WTC11 (cell line): ENCODE measurements around the gene RTN4RL1. TPM values are rescaled to one million over a fixed set of nuclear protein-coding genes. Genes with fewer than 3 reads are reported as not detected.

Experiments used
- ATAC-seq: fragments of 200-7000 bp; cut with Tn5 transposase; 2 replicates; pipeline ENCODE4 v1.10.0; 2021; ENCODE audit warnings: mild to moderate bottlenecking, moderate library complexity
- CTCF ChIA-PET: fragments of 300-600 bp; sonication (Branson Sonifier 250); formaldehyde crosslinking; loops from one replicate; lab custom pipeline; 2021; ENCODE audit warnings: antibody characterized with exemption; lab: Charles Lee
- POLR2A ChIA-PET: fragments of 350-600 bp; sonication (Branson Sonifier 250); formaldehyde crosslinking; loops from one replicate; lab custom pipeline; 2021; ENCODE audit warnings: antibody characterized with exemption; lab: Charles Lee
- DNase-seq: peaks from one replicate; pipeline ENCODE4 v3.0.0; 2021; ENCODE audit warnings: low spot score
- H3K27ac Mint-ChIP-seq: 2 replicates; pipeline ENCODE4 v1.8.0; 2021; ENCODE audit warnings: mixed read lengths
- H3K27me3 Mint-ChIP-seq: 2 replicates; pipeline ENCODE4 v1.8.0; 2021; ENCODE audit warnings: low read depth, mild to moderate bottlenecking, moderate library complexity, mixed read lengths
- H3K36me3 Mint-ChIP-seq: 2 replicates; pipeline ENCODE4 v1.8.0; 2021; ENCODE audit warnings: mixed read lengths
- H3K4me1 Mint-ChIP-seq: 2 replicates; pipeline ENCODE4 v1.8.0; 2022; ENCODE audit warnings: mixed read lengths
- H3K4me3 Mint-ChIP-seq: 2 replicates; pipeline ENCODE4 v1.8.0; 2021; ENCODE audit warnings: mild to moderate bottlenecking, moderate library complexity, mixed read lengths
- H3K9me3 Mint-ChIP-seq: 2 replicates; pipeline ENCODE4 v1.8.0; 2021; ENCODE audit warnings: mixed read lengths
- ATF2 ChIP-seq: sonication (generic); formaldehyde crosslinking; IDR thresholded peaks from 2 replicates; pipeline ENCODE4 v1.8.1; 2022; ENCODE audit warnings: low read depth, missing genetic modification reagents, borderline replicate concordance
- CDX4 ChIP-seq: fragments of 250-450 bp; sonication (Bioruptor Pico); IDR thresholded peaks from 2 replicates; pipeline ENCODE4 v1.9.0; 2021; ENCODE audit warnings: moderate library complexity, mild to moderate bottlenecking, inconsistent platforms, borderline replicate concordance
- EMX1 ChIP-seq: fragments of 250-450 bp; sonication (Bioruptor Pico); IDR thresholded peaks from 2 replicates; pipeline ENCODE4 v1.8.0; 2021; ENCODE audit warnings: mild to moderate bottlenecking
- FOXJ3 ChIP-seq: sonication (generic); formaldehyde crosslinking; IDR thresholded peaks from 2 replicates; pipeline ENCODE4 v1.9.0; 2021; ENCODE audit warnings: missing genetic modification reagents, mild to moderate bottlenecking, borderline replicate concordance
- GRHL2 ChIP-seq: fragments of 250-450 bp; sonication (Bioruptor Pico); IDR thresholded peaks from 2 replicates; pipeline ENCODE4 v1.8.0; 2022; ENCODE audit warnings: mild to moderate bottlenecking, moderate library complexity; ENCODE audit not compliant: insufficient replicate concordance, severe bottlenecking
- GTF2I ChIP-seq: fragments of 250-450 bp; sonication (Bioruptor Pico); conservative IDR thresholded peaks from 2 replicates; pipeline ENCODE4 v1.4.0; 2021; ENCODE audit warnings: mild to moderate bottlenecking
- IRF2 ChIP-seq: sonication (generic); formaldehyde crosslinking; IDR thresholded peaks from 2 replicates; pipeline ENCODE4 v1.8.0; 2022; ENCODE audit warnings: low read depth, missing genetic modification reagents, borderline replicate concordance
- NFE2L1 ChIP-seq: sonication (generic); formaldehyde crosslinking; IDR thresholded peaks from 2 replicates; pipeline ENCODE4 v1.8.1; 2023; ENCODE audit warnings: missing genetic modification reagents
- OVOL2 ChIP-seq: fragments of 250-450 bp; sonication (Bioruptor Pico); IDR thresholded peaks from 2 replicates; pipeline ENCODE4 v1.9.0; 2021; ENCODE audit warnings: mild to moderate bottlenecking, borderline replicate concordance
- PRRX2 ChIP-seq: fragments of 250-450 bp; sonication (Bioruptor Pico); IDR thresholded peaks from 2 replicates; pipeline ENCODE4 v1.8.0; 2021; ENCODE audit warnings: mild to moderate bottlenecking
- SOX15 ChIP-seq: fragments of 250-450 bp; sonication (Bioruptor Pico); IDR thresholded peaks from 2 replicates; pipeline ENCODE4 v1.9.0; 2021; ENCODE audit warnings: mild to moderate bottlenecking
- TEAD4 ChIP-seq: sonication (generic); formaldehyde crosslinking; IDR thresholded peaks from 2 replicates; pipeline ENCODE4 v1.8.0; 2022; ENCODE audit warnings: mild to moderate bottlenecking, missing genetic modification reagents
- ZBTB21 ChIP-seq: sonication (generic); formaldehyde crosslinking; IDR thresholded peaks from 2 replicates; pipeline ENCODE4 v1.8.1; 2023; ENCODE audit warnings: mild to moderate bottlenecking, missing genetic modification reagents, borderline replicate concordance
- ZNF121 ChIP-seq: sonication (generic); formaldehyde crosslinking; IDR thresholded peaks from 2 replicates; pipeline ENCODE4 v1.8.0; 2023; ENCODE audit warnings: missing genetic modification reagents
- ZNF219 ChIP-seq: sonication (generic); formaldehyde crosslinking; IDR thresholded peaks from 2 replicates; pipeline ENCODE4 v1.8.0; 2023; ENCODE audit warnings: missing genetic modification reagents, mild to moderate bottlenecking, borderline replicate concordance
- ZNF416 ChIP-seq: fragments of 250-450 bp; sonication (Bioruptor Pico); IDR thresholded peaks from 2 replicates; pipeline ENCODE4 v1.9.0; 2021; ENCODE audit warnings: mild to moderate bottlenecking, inconsistent platforms
- ZSCAN18 ChIP-seq: fragments of 250-450 bp; sonication (Bioruptor Pico); IDR thresholded peaks from 2 replicates; pipeline ENCODE4 v2.1.2; 2022; ENCODE audit warnings: mild to moderate bottlenecking, moderate library complexity
- total RNA-seq: library from RNA; stranded (reverse); gene quantifications from 3 replicates; pipeline ENCODE4 v1.2.3, GENCODE V29; 2021
- TF ChIP-seq, protein P1 (sequence below): sonication (generic); formaldehyde crosslinking; IDR thresholded peaks from 2 replicates; pipeline ENCODE4 v1.8.1; 2022; ENCODE audit warnings: mild to moderate bottlenecking, missing genetic modification reagents, moderate library complexity, borderline replicate concordance
- TF ChIP-seq, protein P2 (sequence below): fragments of 250-450 bp; sonication (Bioruptor Pico); IDR thresholded peaks from 2 replicates; pipeline ENCODE4 v1.9.0; 2021; ENCODE audit warnings: mild to moderate bottlenecking
- TF ChIP-seq, protein P3 (sequence below): sonication (generic); formaldehyde crosslinking; IDR thresholded peaks from 2 replicates; pipeline ENCODE4 v1.8.1; 2023; ENCODE audit warnings: mild to moderate bottlenecking, missing genetic modification reagents
- TF ChIP-seq, protein P4 (sequence below): fragments of 200-600 bp; IDR thresholded peaks from 2 replicates; pipeline ENCODE4 v1.8.0; 2022; ENCODE audit warnings: antibody characterized with exemption
- TF ChIP-seq, protein P5 (sequence below): sonication (generic); formaldehyde crosslinking; IDR thresholded peaks from 2 replicates; pipeline ENCODE4 v1.8.1; 2022; ENCODE audit warnings: mild to moderate bottlenecking, moderate library complexity, missing genetic modification reagents

The RTN4RL1 gene
- total RNA-seq, 1 experiment from 2014 or later, result 0.72 TPM

- H3K36me3 Mint-ChIP-seq, result peaks cover 10% of the 10 kb centered on the region
- no peaks in the 10 kb centered on the region for H3K9me3 Mint-ChIP-seq
- ATAC-seq (no peak), DNase-seq (no peak)
- TF ChIP-seq ZNF121 (CRISPR knock-in tag) (peak; percentile 39; the same call in 1 of the 2 replicates), ATF2 (CRISPR knock-in tag) (no peak)
- no peak overlapping the region for H3K4me3 Mint-ChIP-seq
- peaks cover 4% of the 10 kb centered on the region for H3K4me1 Mint-ChIP-seq
- ChIA-PET CTCF (interaction anchor here (1.1 to 1.7 kb wide), 2 partner anchors 11 to 139 kb away, joined by 3 to 6 read pairs; no protein-coding TSS in a partner anchor), POLR2A (no interaction called here)
- H3K27ac Mint-ChIP-seq, result no peak overlapping the region
- peaks cover 53% of the 10 kb centered on the region for H3K27me3 Mint-ChIP-seq
These were observed 22.5 kb upstream of the RTN4RL1 start for GRCh38 chr17:2047590-2047989.

DNA sequence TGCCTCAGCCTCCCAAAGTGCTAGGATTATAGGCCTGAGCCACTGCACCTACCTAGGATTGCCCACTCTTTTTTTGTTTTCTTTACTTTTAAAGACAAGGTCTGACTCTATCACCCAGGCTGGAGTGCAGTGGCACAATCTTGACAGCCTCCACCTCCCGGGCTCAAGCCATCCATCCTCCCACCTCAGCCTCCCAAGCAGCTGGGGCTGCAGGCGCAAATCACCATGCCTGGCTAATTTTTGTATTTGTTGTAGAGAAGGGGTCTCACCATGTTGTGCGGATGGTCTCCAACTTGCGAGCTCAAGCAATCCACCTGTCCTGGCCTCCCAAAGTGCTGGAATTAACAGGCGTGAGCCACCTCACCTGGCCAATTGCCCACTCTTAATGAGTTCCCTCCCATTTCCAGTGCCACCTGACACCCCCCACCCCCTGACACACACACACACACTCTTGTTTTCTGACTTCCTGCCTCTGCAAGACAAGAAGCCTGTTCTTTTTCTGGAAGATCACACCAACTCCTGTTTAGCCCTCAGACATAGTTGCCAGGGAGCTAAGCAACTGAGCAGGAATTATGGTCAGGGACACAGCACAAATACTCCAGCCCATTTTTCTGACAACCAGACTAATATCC, 19.2 kb upstream of the RTN4RL1 start:
- Mint-ChIP-seq H3K36me3 (peaks cover 10% of the 10 kb centered on the region), H3K4me3 (no peak overlapping the region), H3K4me1 (peaks cover 4% of the 10 kb centered on the region), H3K9me3 (no peaks in the 10 kb centered on the region), H3K27ac (no peak overlapping the region), H3K27me3 (peaks cover 36% of the 10 kb centered on the region)
- no peak for ATAC-seq
- ChIA-PET POLR2A (no interaction called here), CTCF (interaction anchor here (0.7 to 1.7 kb wide), 2 partner anchors 44 to 135 kb away, joined by 6 to 7 read pairs; no protein-coding TSS in a partner anchor)
- TF ChIP-seq ZBTB21 (CRISPR knock-in tag) (no peak), ZSCAN18 (no peak), SOX15 (CRISPR knock-in tag) (no peak), NFE2L1 (CRISPR knock-in tag) (no peak), TEAD4 (CRISPR knock-in tag) (no peak), IRF2 (CRISPR knock-in tag) (no peak), CDX4 (CRISPR knock-in tag) (no peak), GTF2I (CRISPR knock-in tag) (no peak), ZNF219 (no peak)
- TF ChIP-seq, protein P1, sequence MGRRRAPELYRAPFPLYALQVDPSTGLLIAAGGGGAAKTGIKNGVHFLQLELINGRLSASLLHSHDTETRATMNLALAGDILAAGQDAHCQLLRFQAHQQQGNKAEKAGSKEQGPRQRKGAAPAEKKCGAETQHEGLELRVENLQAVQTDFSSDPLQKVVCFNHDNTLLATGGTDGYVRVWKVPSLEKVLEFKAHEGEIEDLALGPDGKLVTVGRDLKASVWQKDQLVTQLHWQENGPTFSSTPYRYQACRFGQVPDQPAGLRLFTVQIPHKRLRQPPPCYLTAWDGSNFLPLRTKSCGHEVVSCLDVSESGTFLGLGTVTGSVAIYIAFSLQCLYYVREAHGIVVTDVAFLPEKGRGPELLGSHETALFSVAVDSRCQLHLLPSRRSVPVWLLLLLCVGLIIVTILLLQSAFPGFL (CRISPR knock-in tag), result no peak
- no peak for DNase-seq

GRCh38 chr17:2043785-2044184, 18.7 kb upstream of the RTN4RL1 start:
- Mint-ChIP-seq H3K4me1 (peaks cover 4% of the 10 kb centered on the region), H3K36me3 (peaks cover 10% of the 10 kb centered on the region), H3K9me3 (no peaks in the 10 kb centered on the region), H3K4me3 (0 out of 2 replicates have a peak overlapping the region, but pooled peaks have one; percentile 37), H3K27ac (no peak overlapping the region), H3K27me3 (peaks cover 30% of the 10 kb centered on the region)
- no peak for ATAC-seq
- no peak for DNase-seq
- POLR2A ChIA-PET, result interaction anchor here (0.6 to 0.7 kb wide), 2 partner anchors 25 to 47 kb away, joined by 4 to 6 read pairs; no protein-coding TSS in a partner anchor
- CTCF ChIA-PET, result interaction anchor here (1.7 kb wide), 1 partner anchor 135 kb away, joined by 6 read pairs; no protein-coding TSS in a partner anchor
- TF ChIP-seq ZNF121 (CRISPR knock-in tag), result no peak
- TF ChIP-seq, protein P2, sequence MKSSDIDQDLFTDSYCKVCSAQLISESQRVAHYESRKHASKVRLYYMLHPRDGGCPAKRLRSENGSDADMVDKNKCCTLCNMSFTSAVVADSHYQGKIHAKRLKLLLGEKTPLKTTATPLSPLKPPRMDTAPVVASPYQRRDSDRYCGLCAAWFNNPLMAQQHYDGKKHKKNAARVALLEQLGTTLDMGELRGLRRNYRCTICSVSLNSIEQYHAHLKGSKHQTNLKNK (CRISPR knock-in tag), result no peak
- TF ChIP-seq NFE2L1 (CRISPR knock-in tag), result no peak
- no peak for TF ChIP-seq IRF2 (CRISPR knock-in tag)
- TF ChIP-seq PRRX2 (CRISPR knock-in tag), result no peak
- TF ChIP-seq OVOL2 (CRISPR knock-in tag), result no peak
- TF ChIP-seq FOXJ3 (CRISPR knock-in tag), result no peak
- no peak for TF ChIP-seq ZNF416 (CRISPR knock-in tag)
- no peak for TF ChIP-seq EMX1 (CRISPR knock-in tag)
- TF ChIP-seq, protein P3, sequence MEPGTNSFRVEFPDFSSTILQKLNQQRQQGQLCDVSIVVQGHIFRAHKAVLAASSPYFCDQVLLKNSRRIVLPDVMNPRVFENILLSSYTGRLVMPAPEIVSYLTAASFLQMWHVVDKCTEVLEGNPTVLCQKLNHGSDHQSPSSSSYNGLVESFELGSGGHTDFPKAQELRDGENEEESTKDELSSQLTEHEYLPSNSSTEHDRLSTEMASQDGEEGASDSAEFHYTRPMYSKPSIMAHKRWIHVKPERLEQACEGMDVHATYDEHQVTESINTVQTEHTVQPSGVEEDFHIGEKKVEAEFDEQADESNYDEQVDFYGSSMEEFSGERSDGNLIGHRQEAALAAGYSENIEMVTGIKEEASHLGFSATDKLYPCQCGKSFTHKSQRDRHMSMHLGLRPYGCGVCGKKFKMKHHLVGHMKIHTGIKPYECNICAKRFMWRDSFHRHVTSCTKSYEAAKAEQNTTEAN (CRISPR knock-in tag), result no peak
- no peak for TF ChIP-seq GTF2I (CRISPR knock-in tag)
- TF ChIP-seq, protein P4, sequence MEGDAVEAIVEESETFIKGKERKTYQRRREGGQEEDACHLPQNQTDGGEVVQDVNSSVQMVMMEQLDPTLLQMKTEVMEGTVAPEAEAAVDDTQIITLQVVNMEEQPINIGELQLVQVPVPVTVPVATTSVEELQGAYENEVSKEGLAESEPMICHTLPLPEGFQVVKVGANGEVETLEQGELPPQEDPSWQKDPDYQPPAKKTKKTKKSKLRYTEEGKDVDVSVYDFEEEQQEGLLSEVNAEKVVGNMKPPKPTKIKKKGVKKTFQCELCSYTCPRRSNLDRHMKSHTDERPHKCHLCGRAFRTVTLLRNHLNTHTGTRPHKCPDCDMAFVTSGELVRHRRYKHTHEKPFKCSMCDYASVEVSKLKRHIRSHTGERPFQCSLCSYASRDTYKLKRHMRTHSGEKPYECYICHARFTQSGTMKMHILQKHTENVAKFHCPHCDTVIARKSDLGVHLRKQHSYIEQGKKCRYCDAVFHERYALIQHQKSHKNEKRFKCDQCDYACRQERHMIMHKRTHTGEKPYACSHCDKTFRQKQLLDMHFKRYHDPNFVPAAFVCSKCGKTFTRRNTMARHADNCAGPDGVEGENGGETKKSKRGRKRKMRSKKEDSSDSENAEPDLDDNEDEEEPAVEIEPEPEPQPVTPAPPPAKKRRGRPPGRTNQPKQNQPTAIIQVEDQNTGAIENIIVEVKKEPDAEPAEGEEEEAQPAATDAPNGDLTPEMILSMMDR, result no peak
- no peak for TF ChIP-seq GRHL2 (CRISPR knock-in tag)
- TF ChIP-seq, protein P5, sequence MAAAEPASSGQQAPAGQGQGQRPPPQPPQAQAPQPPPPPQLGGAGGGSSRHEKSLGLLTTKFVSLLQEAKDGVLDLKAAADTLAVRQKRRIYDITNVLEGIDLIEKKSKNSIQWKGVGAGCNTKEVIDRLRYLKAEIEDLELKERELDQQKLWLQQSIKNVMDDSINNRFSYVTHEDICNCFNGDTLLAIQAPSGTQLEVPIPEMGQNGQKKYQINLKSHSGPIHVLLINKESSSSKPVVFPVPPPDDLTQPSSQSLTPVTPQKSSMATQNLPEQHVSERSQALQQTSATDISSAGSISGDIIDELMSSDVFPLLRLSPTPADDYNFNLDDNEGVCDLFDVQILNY (CRISPR knock-in tag), result no peak
